ENCODE measurements around the gene OSBP.

Gene OSBP

DNA sequence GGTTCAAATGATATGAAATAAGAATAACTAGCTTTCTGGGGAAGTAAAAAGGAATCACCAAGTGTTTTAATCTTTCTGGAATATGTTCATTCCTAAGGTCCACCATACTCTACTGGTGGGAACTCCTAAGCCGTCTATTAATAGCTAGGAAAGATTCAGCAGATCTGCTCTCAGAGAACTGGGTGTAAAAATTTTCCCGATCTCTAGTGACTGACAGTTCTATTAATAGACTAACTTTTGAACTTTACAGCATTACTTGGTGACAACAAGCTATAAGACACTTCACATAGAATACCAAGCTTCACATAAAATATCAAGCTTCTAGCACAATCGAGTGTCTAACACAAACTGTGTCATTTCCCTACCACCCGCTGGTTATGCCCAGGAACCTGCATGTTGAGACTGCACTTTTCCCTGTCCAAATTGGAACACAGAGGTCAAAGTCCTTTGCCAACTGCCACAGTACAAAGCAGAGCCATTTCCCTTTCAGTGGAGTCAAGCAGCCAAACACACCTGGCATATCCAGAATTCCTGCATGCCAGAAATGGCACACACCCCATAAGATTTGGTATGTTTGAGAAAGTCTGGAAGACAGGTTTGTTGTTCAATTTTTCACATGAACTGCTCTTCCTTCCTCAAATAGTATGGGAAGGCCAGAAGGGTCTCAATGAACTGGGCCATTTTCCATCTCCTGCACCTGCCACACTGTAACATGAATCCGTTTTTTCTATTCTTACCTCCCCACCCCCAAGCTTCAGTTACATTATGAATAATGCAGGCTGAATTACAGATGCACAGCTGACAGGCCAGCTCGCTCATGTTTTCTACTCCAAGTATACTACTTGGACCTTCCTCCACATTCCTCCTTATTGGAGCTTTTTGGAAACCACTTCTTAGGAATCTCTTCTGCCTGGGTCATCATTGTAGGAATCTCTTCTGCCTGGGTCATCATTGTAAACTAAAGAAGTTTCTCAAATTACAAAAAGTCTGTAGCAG, 3.7 kb downstream of the OSBP start:
- peak in 1 of 42 donors; percentile 8 for DNase-seq
- intact Hi-C loops (cut with DNase I): loop anchor here (5.0 kb wide), 1 partner anchor 50 kb away; no protein-coding TSS in a partner anchor

GRCh38 chr11:59610289-59610688, 5.3 kb downstream of the OSBP start:
- no peak for DNase-seq
- intact Hi-C loops (cut with DNase I): loop anchor here (5.0 kb wide), 1 partner anchor 48 kb away; no protein-coding TSS in a partner anchor

DNA sequence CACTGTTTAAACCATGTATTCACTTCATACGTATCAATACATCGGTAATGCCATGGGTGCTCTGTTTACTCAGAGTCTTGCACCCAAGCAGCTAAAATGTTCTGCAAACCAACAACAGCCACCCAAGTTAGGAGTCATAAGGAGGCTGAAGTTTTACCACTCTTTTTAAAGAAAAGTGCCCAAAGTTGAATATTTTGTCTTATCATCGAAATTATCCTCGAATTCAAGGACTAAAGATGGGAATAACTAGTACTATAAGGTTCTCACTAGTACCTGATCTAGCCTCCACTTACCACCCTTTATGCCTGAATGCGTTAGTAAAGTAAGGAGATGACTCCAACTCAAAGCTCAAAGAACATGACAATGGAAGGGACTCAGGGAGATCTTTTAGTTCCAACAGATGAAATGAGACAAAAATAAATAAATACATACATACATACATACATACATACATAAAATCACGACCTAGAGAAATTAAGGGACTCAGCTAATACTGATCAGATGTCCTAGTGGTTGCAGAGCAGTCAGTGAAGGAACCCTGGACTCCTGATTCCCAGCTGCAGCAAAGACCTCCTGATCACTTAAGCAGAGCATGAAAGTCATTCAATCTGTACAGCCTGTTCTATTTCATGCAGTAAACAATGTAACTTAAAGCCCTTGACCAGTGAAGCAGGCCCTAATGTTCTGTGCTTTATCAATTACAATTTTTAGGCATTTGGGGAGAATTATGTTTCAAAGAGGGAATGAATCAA, 7.7 kb downstream of the OSBP start:
- DNase-seq: no peak
- intact Hi-C loops (cut with DNase I): no loop called here

DNA sequence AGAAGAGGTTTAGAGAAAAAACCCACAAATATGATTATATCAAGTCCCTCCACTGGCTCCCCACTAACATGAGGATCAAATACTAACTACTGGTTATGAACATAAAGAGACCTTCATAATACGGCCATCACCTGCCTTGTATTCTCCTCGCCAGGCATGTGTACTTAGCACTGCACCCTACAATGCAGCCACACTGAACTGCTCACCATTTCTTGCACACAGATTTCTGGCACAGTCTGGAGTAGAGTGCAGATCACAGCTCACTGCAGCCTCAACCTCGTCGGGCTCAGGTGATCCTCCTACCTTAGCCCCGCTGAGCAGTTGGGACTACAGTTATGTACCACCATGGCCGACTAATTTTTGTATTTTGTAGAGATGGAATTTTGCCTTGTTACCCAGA, 13.1 kb downstream of the OSBP start:
- intact Hi-C loops (cut with DNase I): no loop called here
- no peak for DNase-seq

GRCh38 chr11:59601788-59602187, 13.8 kb downstream of the OSBP start:
- DNase-seq: no peak
- intact Hi-C loops (cut with DNase I): no loop called here

GRCh38 chr11:59600636-59601035, 14.9 kb downstream of the OSBP start:
- peak in 13 of 42 donors; percentile 6 to 76 (median 31) for DNase-seq
- intact Hi-C loops (cut with DNase I): no loop called here

DNA sequence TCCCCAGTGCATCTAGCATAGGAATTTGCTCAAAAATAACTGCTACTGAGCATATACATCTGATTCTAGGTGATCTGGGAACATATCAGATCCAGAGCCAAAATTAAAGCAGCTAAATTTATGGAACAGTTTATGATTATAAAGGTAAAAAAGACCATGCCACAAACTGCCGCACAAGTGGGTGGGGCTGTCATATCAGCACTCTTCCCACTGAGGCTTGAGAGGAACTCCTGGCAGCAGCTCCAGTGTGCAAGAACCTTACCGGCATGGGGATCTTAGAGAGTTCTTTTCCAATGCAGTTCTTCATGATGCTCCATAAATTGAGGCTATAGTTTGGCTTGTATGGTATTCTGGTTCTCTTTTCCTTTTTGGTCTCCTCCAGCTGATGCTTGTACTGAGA, 15.3 kb downstream of the OSBP start:
- intact Hi-C loops (cut with DNase I): no loop called here

GRCh38 chr11:59598961-59599360, 16.6 kb downstream of the OSBP start:
- intact Hi-C loops (cut with DNase I): no loop called here
- no peak for DNase-seq

More for the DNA sequence above, 15.3 kb downstream of the OSBP start:
- peak in 25 of 42 donors; percentile 4 to 72 (median 31) for DNase-seq

GRCh38 chr11:59584294-59584693, 31.3 kb downstream of the OSBP start:
- intact Hi-C loops (cut with DNase I): no loop called here
- no peak for DNase-seq

DNA sequence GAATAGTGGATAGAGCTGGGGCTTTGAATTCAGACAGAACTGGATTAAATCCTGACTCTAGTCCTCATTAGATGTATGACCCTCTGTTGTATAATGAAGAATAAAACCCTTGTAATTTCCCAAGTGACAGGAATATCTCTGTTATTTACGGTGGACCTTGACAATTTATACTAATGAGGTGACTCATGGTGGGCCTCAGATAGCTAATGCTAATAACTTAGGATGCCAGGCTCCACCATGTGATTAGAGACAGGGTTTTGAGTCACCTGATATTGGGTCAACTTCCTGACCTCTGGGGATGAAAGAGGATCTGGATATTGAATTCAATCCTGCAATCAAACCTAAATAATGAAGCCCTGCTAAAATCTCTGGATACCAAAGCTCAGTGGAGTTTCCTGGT, 33.6 kb downstream of the OSBP start:
- intact Hi-C loops (cut with DNase I): no loop called here

DNA sequence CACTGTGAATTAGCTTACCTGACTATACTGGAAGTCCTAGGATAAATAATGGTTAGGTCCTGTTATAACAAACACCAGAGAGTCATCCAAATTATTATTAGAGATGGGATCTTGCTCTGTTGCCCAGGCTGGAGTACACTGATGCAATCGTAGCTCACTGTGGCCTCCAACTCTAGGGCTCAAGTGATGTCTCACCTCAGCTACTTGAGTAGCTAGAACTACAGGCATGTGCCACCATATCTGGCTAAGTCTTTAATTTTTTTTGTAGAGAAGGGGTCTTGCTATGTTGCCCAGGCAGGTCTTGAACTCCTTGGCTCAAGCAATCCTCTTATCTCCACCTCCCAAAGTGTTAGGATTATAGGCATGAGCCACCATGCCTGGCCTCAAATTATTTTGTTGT, 37.2 kb downstream of the OSBP start:
- intact Hi-C loops (cut with DNase I): no loop called here
- DNase-seq: no peak

More for the DNA sequence above, 33.6 kb downstream of the OSBP start:
- no peak for DNase-seq

DNA sequence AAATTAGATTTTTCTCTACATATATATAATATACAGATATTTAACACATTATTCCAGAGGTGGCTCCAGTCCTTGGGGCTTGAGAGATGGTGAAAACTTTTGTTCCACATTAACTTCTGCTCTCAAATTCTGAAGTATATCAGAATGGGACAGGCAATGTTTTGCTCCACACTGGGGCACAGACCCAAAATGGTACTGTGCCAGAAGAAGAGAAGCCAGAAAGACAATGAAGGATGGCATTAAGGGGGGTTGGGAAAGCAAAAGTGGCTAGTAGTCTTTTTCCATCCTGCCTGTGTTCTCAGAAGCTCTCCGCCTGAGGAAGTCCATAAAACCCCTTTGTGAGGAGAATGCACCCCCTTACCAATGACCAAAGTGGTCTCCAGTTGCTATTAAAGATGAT, 40.1 kb downstream of the OSBP start:
- intact Hi-C loops (cut with DNase I): no loop called here
- DNase-seq: no peak

DNA sequence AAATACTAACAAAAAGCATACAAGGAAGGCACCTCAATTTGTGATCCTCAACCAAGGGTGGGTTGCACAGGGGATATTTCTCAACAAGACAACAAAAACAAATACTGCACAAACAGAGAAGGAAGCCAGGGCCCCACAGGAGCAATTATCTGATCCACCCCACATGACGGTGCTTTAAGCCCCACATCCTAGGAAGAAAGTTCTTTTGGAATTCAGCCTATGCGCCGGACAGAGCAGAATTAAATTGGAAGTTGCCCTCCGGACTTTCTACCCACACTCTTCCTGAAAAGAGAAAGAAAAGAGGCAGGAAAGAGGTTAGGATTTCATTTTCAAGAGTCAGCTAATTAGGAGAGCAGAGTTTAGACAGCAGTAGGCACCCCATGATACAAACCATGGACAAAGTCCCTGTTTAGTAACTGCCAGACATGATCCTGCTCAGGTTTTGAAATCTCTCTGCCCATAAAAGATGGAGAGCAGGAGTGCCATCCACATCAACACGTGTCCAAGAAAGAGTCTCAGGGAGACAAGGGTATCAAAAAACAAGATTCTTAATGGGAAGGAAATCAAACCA, 40.6 kb downstream of the OSBP start:
- no peak for DNase-seq
- intact Hi-C loops (cut with DNase I): no loop called here

GRCh38 chr11:59574467-59574866, 41.1 kb downstream of the OSBP start:
- DNase-seq: no peak

DNA sequence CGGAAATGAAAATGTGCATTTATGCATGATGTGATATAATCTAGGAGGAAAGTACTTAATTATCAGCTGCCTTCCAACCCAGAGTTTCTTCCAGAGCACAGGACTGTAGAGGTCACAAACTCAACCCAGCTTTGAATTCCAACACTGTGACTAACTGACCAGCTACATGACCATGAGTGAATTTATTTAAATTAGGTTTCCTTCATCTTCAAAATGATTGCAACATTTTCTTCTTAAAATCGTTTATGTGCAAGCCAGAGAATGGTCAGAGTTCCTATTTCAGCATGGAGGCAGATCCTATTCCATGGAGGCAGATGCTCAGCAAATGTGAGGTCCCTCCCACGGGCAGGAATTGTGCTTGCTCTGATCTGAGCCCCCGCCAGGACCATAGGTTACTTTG, 42.4 kb downstream of the OSBP start:
- DNase-seq: no peak
- intact Hi-C loops (cut with DNase I): no loop called here

More at GRCh38 chr11:59574467-59574866, 41.1 kb downstream of the OSBP start:
- intact Hi-C loops (cut with DNase I): no loop called here

DNA sequence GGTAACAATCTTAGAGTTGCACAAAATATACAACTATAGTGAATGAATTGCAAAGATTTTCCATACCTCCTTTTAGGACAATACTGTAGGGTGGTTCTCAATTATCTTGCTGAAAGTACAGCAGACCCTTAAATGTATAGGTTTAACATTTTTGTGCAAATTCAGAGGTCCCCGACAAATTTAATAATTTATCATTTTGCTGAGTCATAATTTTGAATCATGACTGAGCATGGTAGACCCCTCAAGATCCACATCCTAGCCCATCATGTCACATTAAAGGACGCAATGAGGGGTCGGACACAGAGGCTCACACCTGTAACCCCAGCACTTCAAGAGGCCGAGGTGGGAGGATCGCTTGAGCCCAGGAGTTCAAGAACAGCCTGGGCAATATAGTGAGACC, 43.5 kb downstream of the OSBP start:
- DNase-seq: no peak
- intact Hi-C loops (cut with DNase I): no loop called here

DNA sequence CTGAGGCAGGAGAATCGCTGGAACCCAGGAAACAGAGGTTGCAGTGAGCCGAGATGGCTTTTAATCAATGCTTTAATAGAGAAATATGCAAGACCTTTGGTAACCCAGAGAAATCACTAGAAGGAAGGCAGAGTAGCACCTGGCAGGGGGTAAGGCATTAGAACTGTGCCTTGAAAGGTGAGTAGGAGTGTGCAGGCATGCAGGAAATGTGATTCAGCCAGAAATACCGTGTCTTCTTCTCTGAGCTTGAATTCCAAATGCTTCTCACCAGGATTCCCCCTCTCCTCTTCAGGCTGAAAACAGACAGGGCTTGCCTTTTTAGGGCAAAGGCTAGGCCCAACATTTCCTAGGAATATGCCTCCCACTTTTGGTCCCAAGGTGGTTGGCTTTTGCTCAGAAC, 53.3 kb downstream of the OSBP start:
- intact Hi-C loops (cut with DNase I): loop anchor here (5.0 kb wide), 1 partner anchor 50 kb away; no protein-coding TSS in a partner anchor
- DNase-seq: peak in 8 of 42 donors; percentile 38 to 61 (median 50)

DNA sequence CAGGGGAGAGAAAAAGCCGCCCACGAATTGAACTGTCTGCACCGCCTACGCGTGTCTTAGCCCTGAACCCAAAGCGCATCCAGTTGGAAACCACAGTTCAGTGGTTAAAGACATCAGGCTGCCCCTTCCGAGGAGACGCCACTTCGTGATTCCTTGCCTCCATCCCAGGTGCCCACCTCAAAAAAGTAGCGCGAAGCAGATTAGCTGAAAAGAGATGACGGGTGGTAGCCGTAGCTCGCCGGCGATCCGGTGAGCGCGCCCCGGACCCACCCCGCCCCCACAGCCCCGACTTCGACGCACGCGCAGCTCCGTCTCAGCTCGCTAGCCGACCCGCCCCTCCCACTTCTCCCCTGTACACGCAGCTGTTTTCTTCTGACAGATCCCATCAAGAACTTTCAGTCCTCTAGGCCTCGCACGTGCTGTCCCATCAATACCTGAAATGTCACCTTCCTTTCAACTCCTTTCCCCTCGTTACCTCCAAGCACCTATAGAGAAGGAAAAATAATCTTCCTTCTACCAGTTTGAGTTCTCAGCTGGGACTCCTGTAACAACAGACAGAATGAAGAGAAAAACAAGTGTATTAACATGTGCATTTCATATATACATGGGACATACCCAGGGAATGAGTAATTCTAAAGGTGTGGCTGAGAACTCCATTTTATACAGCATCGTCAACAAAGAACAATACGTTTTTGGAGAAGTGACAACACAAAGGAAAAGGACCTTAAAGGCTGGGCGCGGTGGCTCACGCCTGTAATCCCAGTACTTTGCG, 54.7 kb downstream of the OSBP start:
- DNase-seq: peak; percentile 56 to 92 (median 81)
- intact Hi-C loops (cut with DNase I): loop anchor here (5.0 kb wide), 1 partner anchor 51 kb away; no protein-coding TSS in a partner anchor

GRCh38 chr11:59560290-59560701, 55.3 kb downstream of the OSBP start:
- peak in 40 of 42 donors; percentile 51 to 93 (median 75) for DNase-seq
- intact Hi-C loops (cut with DNase I): loop anchor here (5.0 kb wide), 1 partner anchor 52 kb away; no protein-coding TSS in a partner anchor

Data from head of caudate nucleus (tissue), 42 donors.